Measurements from ENCODE around the gene DAGLB.

DNA sequence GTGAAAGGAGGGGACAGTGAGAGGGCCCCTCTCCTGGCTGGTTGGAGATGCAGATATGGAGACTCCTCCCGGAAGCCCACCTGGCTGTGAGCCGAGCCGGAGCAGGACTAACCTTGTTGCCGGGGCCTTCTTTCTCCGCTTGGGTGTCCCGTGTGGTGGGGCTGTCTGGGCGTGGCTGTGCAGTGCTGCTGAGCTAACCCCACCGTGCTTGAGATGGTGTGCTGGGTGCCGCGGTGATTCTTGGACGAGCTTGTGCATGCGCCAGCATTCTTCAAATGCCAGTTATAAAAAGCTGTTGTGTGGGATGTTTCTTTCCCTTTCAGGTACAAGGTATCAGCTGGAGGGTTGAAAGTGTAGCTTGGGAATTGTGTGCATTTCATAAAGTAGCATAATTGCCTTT is 48.8 kb downstream of the DAGLB start:
- TF ChIP-seq, protein P1, sequence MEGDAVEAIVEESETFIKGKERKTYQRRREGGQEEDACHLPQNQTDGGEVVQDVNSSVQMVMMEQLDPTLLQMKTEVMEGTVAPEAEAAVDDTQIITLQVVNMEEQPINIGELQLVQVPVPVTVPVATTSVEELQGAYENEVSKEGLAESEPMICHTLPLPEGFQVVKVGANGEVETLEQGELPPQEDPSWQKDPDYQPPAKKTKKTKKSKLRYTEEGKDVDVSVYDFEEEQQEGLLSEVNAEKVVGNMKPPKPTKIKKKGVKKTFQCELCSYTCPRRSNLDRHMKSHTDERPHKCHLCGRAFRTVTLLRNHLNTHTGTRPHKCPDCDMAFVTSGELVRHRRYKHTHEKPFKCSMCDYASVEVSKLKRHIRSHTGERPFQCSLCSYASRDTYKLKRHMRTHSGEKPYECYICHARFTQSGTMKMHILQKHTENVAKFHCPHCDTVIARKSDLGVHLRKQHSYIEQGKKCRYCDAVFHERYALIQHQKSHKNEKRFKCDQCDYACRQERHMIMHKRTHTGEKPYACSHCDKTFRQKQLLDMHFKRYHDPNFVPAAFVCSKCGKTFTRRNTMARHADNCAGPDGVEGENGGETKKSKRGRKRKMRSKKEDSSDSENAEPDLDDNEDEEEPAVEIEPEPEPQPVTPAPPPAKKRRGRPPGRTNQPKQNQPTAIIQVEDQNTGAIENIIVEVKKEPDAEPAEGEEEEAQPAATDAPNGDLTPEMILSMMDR (conservative IDR thresholded peaks at IDR 0.05; ENCODE audit: low read depth, low read length) = no peak
- TF ChIP-seq EZH2 (IDR thresholded peaks at IDR 0.05; ENCODE audit: low read length, unreplicated experiment) = no peak

Measured in PC-3 (cell line).